ENCODE data around the gene SMAP1.

GRCh38 chr6:70706491-70707123, 38.9 kb downstream of the SMAP1 start:
- TF ChIP-seq POLR2A (IDR thresholded peaks at IDR 0.05; ENCODE audit: low read depth, low read length), result no peak
- TF ChIP-seq TAF1 (IDR thresholded peaks at IDR 0.05; ENCODE audit: borderline replicate concordance, low read depth, low read length), result no peak

Measured in GM12892 (cell line).